ENCODE results near the gene HSF2.

Gene HSF2

GRCh38 chr6:122408240-122408639 is 8.8 kb downstream of the HSF2 start:
- no peak for TF ChIP-seq ZNF274 (IDR thresholded peaks at IDR 0.05; ENCODE audit: low read depth, low read length)
- H3K4me3 ChIP-seq (ENCODE audit: low read length), result no peak overlapping the region

GRCh38 chr6:122408702-122409458 is 9.4 kb downstream of the HSF2 start:
- TF ChIP-seq ZNF274 (IDR thresholded peaks at IDR 0.05; ENCODE audit: low read depth, low read length), result no peak
- H3K4me3 ChIP-seq (ENCODE audit: low read length), result no peak overlapping the region

GRCh38 chr6:122412001-122412400 is 12.5 kb downstream of the HSF2 start:
- H3K4me3 ChIP-seq (ENCODE audit: low read length), result no peak overlapping the region
- TF ChIP-seq ZNF274 (IDR thresholded peaks at IDR 0.05; ENCODE audit: low read depth, low read length), result no peak

- H3K4me3 ChIP-seq (ENCODE audit: low read length), result no peak overlapping the region
- no peak for TF ChIP-seq ZNF274 (IDR thresholded peaks at IDR 0.05; ENCODE audit: low read depth, low read length)
Measured at GRCh38 chr6:122416825-122417224, 17.4 kb downstream of the HSF2 start.

- no peak for TF ChIP-seq ZNF274 (IDR thresholded peaks at IDR 0.05; ENCODE audit: low read depth, low read length)
- no peak overlapping the region for H3K4me3 ChIP-seq (ENCODE audit: low read length)
Measured at GRCh38 chr6:122422003-122422402, 22.6 kb downstream of the HSF2 start.

GRCh38 chr6:122422614-122423267 is 23.3 kb downstream of the HSF2 start:
- no peak for TF ChIP-seq ZNF274 (IDR thresholded peaks at IDR 0.05; ENCODE audit: low read depth, low read length)

GRCh38 chr6:122423734-122424133 is 24.3 kb downstream of the HSF2 start:
- no peak overlapping the region for H3K4me3 ChIP-seq (ENCODE audit: low read length)
- TF ChIP-seq ZNF274 (IDR thresholded peaks at IDR 0.05; ENCODE audit: low read depth, low read length), result no peak

More at GRCh38 chr6:122422614-122423267, 23.3 kb downstream of the HSF2 start:
- H3K4me3 ChIP-seq (ENCODE audit: low read length), result no peak overlapping the region

- TF ChIP-seq ZNF274 (IDR thresholded peaks at IDR 0.05; ENCODE audit: low read depth, low read length), result no peak
- H3K4me3 ChIP-seq (ENCODE audit: low read length), result no peak overlapping the region
Measured at GRCh38 chr6:122426597-122426996, 27.1 kb downstream of the HSF2 start.

- no peak overlapping the region for H3K4me3 ChIP-seq (ENCODE audit: low read length)
Measured at GRCh38 chr6:122428781-122429180, 29.3 kb downstream of the HSF2 start.

GRCh38 chr6:122429323-122429722 is 29.9 kb downstream of the HSF2 start:
- H3K4me3 ChIP-seq (ENCODE audit: low read length), result no peak overlapping the region
- TF ChIP-seq ZNF274 (IDR thresholded peaks at IDR 0.05; ENCODE audit: low read depth, low read length), result no peak

More at GRCh38 chr6:122428781-122429180, 29.3 kb downstream of the HSF2 start:
- no peak for TF ChIP-seq ZNF274 (IDR thresholded peaks at IDR 0.05; ENCODE audit: low read depth, low read length)

GRCh38 chr6:122431780-122432179 is 32.3 kb downstream of the HSF2 start:
- no peak for TF ChIP-seq ZNF274 (IDR thresholded peaks at IDR 0.05; ENCODE audit: low read depth, low read length)

GRCh38 chr6:122432816-122433215 is 33.4 kb downstream of the HSF2 start:
- H3K4me3 ChIP-seq (ENCODE audit: low read length), result no peak overlapping the region
- TF ChIP-seq ZNF274 (IDR thresholded peaks at IDR 0.05; ENCODE audit: low read depth, low read length), result no peak

More at GRCh38 chr6:122431780-122432179, 32.3 kb downstream of the HSF2 start:
- no peak overlapping the region for H3K4me3 ChIP-seq (ENCODE audit: low read length)

GRCh38 chr6:122438975-122439374 is 39.5 kb downstream of the HSF2 start:
- H3K4me3 ChIP-seq (ENCODE audit: low read length), result no peak overlapping the region
- TF ChIP-seq ZNF274 (IDR thresholded peaks at IDR 0.05; ENCODE audit: low read depth, low read length), result no peak

- no peak for TF ChIP-seq ZNF274 (IDR thresholded peaks at IDR 0.05; ENCODE audit: low read depth, low read length)
- no peak overlapping the region for H3K4me3 ChIP-seq (ENCODE audit: low read length)
Measured at GRCh38 chr6:122445274-122445673, 45.8 kb downstream of the HSF2 start.

GRCh38 chr6:122449069-122449468 is 49.6 kb downstream of the HSF2 start:
- TF ChIP-seq ZNF274 (IDR thresholded peaks at IDR 0.05; ENCODE audit: low read depth, low read length), result no peak
- H3K4me3 ChIP-seq (ENCODE audit: low read length), result no peak overlapping the region
